Lung (tissue), 12 donors: ENCODE measurements around the gene PRKG1. TPM values are rescaled to one million over a fixed set of nuclear protein-coding genes. Genes with fewer than 3 reads are reported as not detected.

Source experiments
- ATAC-seq: fragments of 200-7000 bp; cut with Tn5 transposase; one replicate; pipeline ENCODE4 v1.9.1; 2020; ENCODE audit warnings: moderate number of reproducible peaks; ENCODE audit not compliant: insufficient read depth, low FRiP score
- DNase-seq, 3 donors: peaks; one replicate each; pipeline ENCODE4 v3.0.0-alpha.2; 2013 to 2017
- H3K27ac ChIP-seq, 2 donors: one replicate each; pipeline ENCODE4 v1.5.1; 2013; ENCODE audit warnings: mild to moderate bottlenecking in 2 of 2, moderate library complexity in 2 of 2, control low read depth in 1 of 2, inconsistent platforms in 1 of 2, low read depth in 1 of 2, low read length in 1 of 2
- H3K27me3 ChIP-seq, 3 donors: one replicate each; pipeline ENCODE4 v1.5.1; 2013; ENCODE audit warnings: low read length in 2 of 3; ENCODE audit not compliant: control insufficient read depth in 3 of 3, insufficient read depth in 3 of 3
- H3K36me3 ChIP-seq, 4 donors: one replicate each; pipeline ENCODE4 v1.5.1; 2013; ENCODE audit warnings: low read length in 4 of 4, mild to moderate bottlenecking in 1 of 4, moderate library complexity in 1 of 4; ENCODE audit not compliant: control insufficient read depth in 4 of 4, insufficient read depth in 4 of 4
- H3K4me1 ChIP-seq, 5 donors: one replicate each; pipeline ENCODE4 v1.5.1; 2013; ENCODE audit warnings: low read length in 5 of 5, mild to moderate bottlenecking in 2 of 5, moderate library complexity in 1 of 5; ENCODE audit not compliant: control insufficient read depth in 5 of 5, insufficient read depth in 5 of 5
- H3K4me3 ChIP-seq: one replicate; pipeline ENCODE4 v1.5.1; 2013; ENCODE audit warnings: mild to moderate bottlenecking, control low read depth, moderate library complexity
- H3K9ac ChIP-seq, 2 donors: one replicate each; pipeline ENCODE4 v1.5.1; 2013; ENCODE audit warnings: low read length in 2 of 2, control low read depth in 1 of 2; ENCODE audit not compliant: insufficient read depth in 1 of 2
- H3K9me3 ChIP-seq, 4 donors: one replicate each; pipeline ENCODE4 v1.5.1; 2013; ENCODE audit warnings: low read length in 3 of 4, mild to moderate bottlenecking in 1 of 4, moderate library complexity in 1 of 4; ENCODE audit not compliant: control insufficient read depth in 4 of 4, insufficient read depth in 3 of 4
- CTCF ChIP-seq: IDR thresholded peaks from 2 replicates; pipeline ENCODE4 v1.5.1; 2012; ENCODE audit warnings: mild to moderate bottlenecking; ENCODE audit errors: control extremely low read depth, extremely low read depth
- WGBS, 2 donors: extraction: QIAGEN DNeasy Blood & Tissue Kit; methylation state at CpG; one replicate each; pipeline ENCODE4 v1.1.7; 2013; 5-methylcytosine and 5-hydroxymethylcytosine counted together
- polyA plus RNA-seq, 2 donors: library from polyadenylated mRNA; stranded (reverse); fragments of 200-250 nt; gene quantifications; one replicate each; pipeline ENCODE4 v1.2.1, GENCODE V29; 2013
- total RNA-seq, 2 donors: library from RNA; depleted of rRNA in 1 of 2; stranded (reverse); fragments of >200 nt in 1 of 2; gene quantifications; one replicate each; pipeline ENCODE4 v1.2.1, GENCODE V29; 2014 to 2021
- donor health status: control.
- donor health status: control.
- donor health status: Bipolar disorder and iron deficiency.
- donor health status: healthy.
- donor health status: DM: yes; HTN: yes; CAD: no.

Gene PRKG1
- total and polyA plus RNA-seq, 4 donors, result 2.1 to 50.8 (median 15.1) TPM

GRCh38 chr10:51178634-51179033, 104.3 kb downstream of the PRKG1 start:
- no peak for TF ChIP-seq CTCF
- Histone ChIP-seq H3K4me3 (no peak overlapping the region), H3K9me3 (no peaks in the 10 kb centered on the region), H3K27ac (no peak overlapping the region), H3K4me1 (no peaks in the 10 kb centered on the region), H3K27me3 (no peaks in the 10 kb centered on the region), H3K36me3 (no peaks in the 10 kb centered on the region), H3K9ac (no peak overlapping the region)
- ATAC-seq (no peak), DNase-seq (no peak)

- Histone ChIP-seq H3K27ac (no peak overlapping the region), H3K4me3 (no peak overlapping the region), H3K27me3 (no peaks in the 10 kb centered on the region), H3K4me1 (no peaks in the 10 kb centered on the region), H3K9ac (no peak overlapping the region), H3K9me3 (no peaks in the 10 kb centered on the region), H3K36me3 (no peaks in the 10 kb centered on the region)
- TF ChIP-seq CTCF, result no peak
- DNase-seq, result no peak
- WGBS, 2 donors, result 89 to 90% methylated on average over 4 of the region's 4 CpGs
- ATAC-seq, result no peak
Measured at GRCh38 chr10:51180141-51180540, 105.9 kb downstream of the PRKG1 start.

GRCh38 chr10:51183783-51184182, 109.5 kb downstream of the PRKG1 start:
- Histone ChIP-seq H3K9me3 (no peaks in the 10 kb centered on the region), H3K27me3 (no peaks in the 10 kb centered on the region), H3K27ac (no peak overlapping the region), H3K4me3 (no peak overlapping the region), H3K36me3 (no peaks in the 10 kb centered on the region), H3K9ac (no peak overlapping the region), H3K4me1 (peaks cover 0 to 3% (median 0%) of the 10 kb centered on the region in 5 donors)
- DNase-seq (no peak), ATAC-seq (no peak)
- no peak for TF ChIP-seq CTCF

- no peak overlapping the region for H3K27ac ChIP-seq
- peaks cover 0 to 6% (median 0%) of the 10 kb centered on the region in 5 donors for H3K4me1 ChIP-seq
Measured at GRCh38 chr10:51186361-51186760, 112.1 kb downstream of the PRKG1 start.

More at GRCh38 chr10:51186361-51186760, 112.1 kb downstream of the PRKG1 start:
- 74 to 85% methylated on average over 2 of the region's 2 CpGs for WGBS, 2 donors
- ATAC-seq (no peak), DNase-seq (no peak)
- no peak overlapping the region for H3K4me3 ChIP-seq
- no peaks in the 10 kb centered on the region for H3K27me3 ChIP-seq
- TF ChIP-seq CTCF, result no peak
- H3K36me3 ChIP-seq, result no peaks in the 10 kb centered on the region
- H3K9ac ChIP-seq, result no peak overlapping the region
- no peaks in the 10 kb centered on the region for H3K9me3 ChIP-seq
